ENCODE data around the gene SALL1.

The SALL1 gene

GRCh38 chr16:51157698-51158097 lies 6.6 kb upstream of the SALL1 start:
- H3K79me2 ChIP-seq (ENCODE audit: control insufficient read depth, low read length): no peaks in the 10 kb centered on the region
- no peak overlapping the region for H3K4me3 ChIP-seq (ENCODE audit: low read length)
- no peaks in the 10 kb centered on the region for H3K4me1 ChIP-seq (ENCODE audit: control insufficient read depth, low read length)
- no peak overlapping the region for H3K4me2 ChIP-seq (ENCODE audit: low read length)
- H3K27me3 ChIP-seq (ENCODE audit: control insufficient read depth, low read length): no peaks in the 10 kb centered on the region
- H3K9me3 ChIP-seq (ENCODE audit: control insufficient read depth, insufficient read depth, low read length): peaks cover 9% of the 10 kb centered on the region; the same call in 1 of the 2 replicates
- H3K9me2 ChIP-seq (replicated peaks; ENCODE audit: control insufficient read depth, low read length): no peaks in the 10 kb centered on the region
- no peaks in the 10 kb centered on the region for H4K20me1 ChIP-seq (ENCODE audit: control insufficient read depth, insufficient read depth, low read depth, low read length)
- TF ChIP-seq CTCF (IDR thresholded peaks at IDR 0.05; ENCODE audit: low read depth, low read length, poor library complexity, severe bottlenecking) (no peak), EZH2phosphoT487 (IDR thresholded peaks at IDR 0.05; ENCODE audit: borderline replicate concordance, low read length) (no peak)
- H3K27ac ChIP-seq (ENCODE audit: low read depth, low read length): no peak overlapping the region
- no peaks in the 10 kb centered on the region for H3K36me3 ChIP-seq (ENCODE audit: control insufficient read depth, low read length)
- H3F3A ChIP-seq (ENCODE audit: control insufficient read depth, insufficient read depth): no peaks in the 10 kb centered on the region

GRCh38 chr16:51156807-51157200 lies 5.7 kb upstream of the SALL1 start:
- H3K27ac ChIP-seq (ENCODE audit: low read depth, low read length): no peak overlapping the region
- H3K4me3 ChIP-seq (ENCODE audit: low read length): no peak overlapping the region
- H3K27me3 ChIP-seq (ENCODE audit: control insufficient read depth, low read length): no peaks in the 10 kb centered on the region
- H3K4me1 ChIP-seq (ENCODE audit: control insufficient read depth, low read length): no peaks in the 10 kb centered on the region
- no peaks in the 10 kb centered on the region for H3K9me2 ChIP-seq (replicated peaks; ENCODE audit: control insufficient read depth, low read length)
- no peaks in the 10 kb centered on the region for H3F3A ChIP-seq (ENCODE audit: control insufficient read depth, insufficient read depth)
- H3K79me2 ChIP-seq (ENCODE audit: control insufficient read depth, low read length): no peaks in the 10 kb centered on the region
- H3K36me3 ChIP-seq (ENCODE audit: control insufficient read depth, low read length): no peaks in the 10 kb centered on the region
- no peak overlapping the region for H3K4me2 ChIP-seq (ENCODE audit: low read length)
- no peaks in the 10 kb centered on the region for H4K20me1 ChIP-seq (ENCODE audit: control insufficient read depth, insufficient read depth, low read depth, low read length)
- no peak for TF ChIP-seq CTCF (IDR thresholded peaks at IDR 0.05; ENCODE audit: low read depth, low read length, poor library complexity, severe bottlenecking)
- no peak for TF ChIP-seq EZH2phosphoT487 (IDR thresholded peaks at IDR 0.05; ENCODE audit: borderline replicate concordance, low read length)
- peaks cover 9% of the 10 kb centered on the region; the same call in 1 of the 2 replicates for H3K9me3 ChIP-seq (ENCODE audit: control insufficient read depth, insufficient read depth, low read length)

- H3K27me3 ChIP-seq (ENCODE audit: control insufficient read depth, low read length): no peaks in the 10 kb centered on the region
- H3K4me1 ChIP-seq (ENCODE audit: control insufficient read depth, low read length): no peaks in the 10 kb centered on the region
- H3K4me2 ChIP-seq (ENCODE audit: low read length): no peak overlapping the region
- no peaks in the 10 kb centered on the region for H3K79me2 ChIP-seq (ENCODE audit: control insufficient read depth, low read length)
- H4K20me1 ChIP-seq (ENCODE audit: control insufficient read depth, insufficient read depth, low read depth, low read length): no peaks in the 10 kb centered on the region
- H3K9me2 ChIP-seq (replicated peaks; ENCODE audit: control insufficient read depth, low read length): no peaks in the 10 kb centered on the region
- no peak overlapping the region for H3K4me3 ChIP-seq (ENCODE audit: low read length)
- peaks cover 9% of the 10 kb centered on the region; the same call in 1 of the 2 replicates for H3K9me3 ChIP-seq (ENCODE audit: control insufficient read depth, insufficient read depth, low read length)
- no peak overlapping the region for H3K27ac ChIP-seq (ENCODE audit: low read depth, low read length)
- TF ChIP-seq EZH2phosphoT487 (IDR thresholded peaks at IDR 0.05; ENCODE audit: borderline replicate concordance, low read length): no peak
- TF ChIP-seq CTCF (IDR thresholded peaks at IDR 0.05; ENCODE audit: low read depth, low read length, poor library complexity, severe bottlenecking): no peak
- no peaks in the 10 kb centered on the region for H3F3A ChIP-seq (ENCODE audit: control insufficient read depth, insufficient read depth)
- H3K36me3 ChIP-seq (ENCODE audit: control insufficient read depth, low read length): no peaks in the 10 kb centered on the region
These were observed 5.0 kb upstream of the SALL1 start for GRCh38 chr16:51155820-51156806.
